Measurements from ENCODE around the gene TUG1.

The TUG1 gene

GRCh38 chr22:31001124-31001770 lies 32.2 kb downstream of the TUG1 start:
- no peak for DNase-seq (ENCODE audit: low spot score)

GRCh38 chr22:31005535-31005934 lies 36.5 kb downstream of the TUG1 start:
- no peak for DNase-seq (ENCODE audit: low spot score)

DNA sequence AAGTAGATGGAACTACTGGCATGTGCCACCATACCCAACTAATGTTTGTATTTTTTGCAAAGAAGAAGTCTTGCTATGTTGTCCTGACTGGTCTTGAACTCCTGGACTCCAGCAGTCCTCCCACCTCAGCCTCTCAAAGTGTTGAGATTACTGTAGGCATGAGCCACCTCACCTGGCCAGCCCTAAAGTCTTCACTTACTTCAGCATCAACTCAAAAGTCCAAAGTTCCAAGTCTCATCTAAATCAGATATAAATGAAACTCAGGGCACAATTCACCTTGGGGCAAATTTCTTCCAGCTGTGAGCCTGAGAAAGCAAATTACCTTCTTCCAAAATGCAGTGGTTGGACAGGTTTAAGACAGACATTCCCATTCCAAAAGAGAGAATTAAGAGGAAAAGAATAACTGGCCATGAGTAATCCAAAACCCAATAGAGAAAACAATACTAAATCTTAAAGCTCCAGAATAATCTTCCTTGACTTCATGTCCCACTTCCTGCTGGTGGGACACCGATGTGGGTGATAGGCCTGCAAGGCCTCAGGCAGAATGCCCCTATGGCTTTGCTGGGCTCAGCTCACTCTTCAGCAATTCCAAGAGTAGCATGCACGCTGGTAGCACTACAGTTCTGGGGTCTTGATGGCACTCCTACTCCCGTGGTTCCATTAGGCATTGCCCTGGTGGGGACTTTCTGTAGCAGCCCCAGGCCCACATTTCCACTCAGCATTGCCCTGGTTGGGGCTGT lies 50.3 kb downstream of the TUG1 start:
- no peak for DNase-seq (ENCODE audit: low spot score)

DNA sequence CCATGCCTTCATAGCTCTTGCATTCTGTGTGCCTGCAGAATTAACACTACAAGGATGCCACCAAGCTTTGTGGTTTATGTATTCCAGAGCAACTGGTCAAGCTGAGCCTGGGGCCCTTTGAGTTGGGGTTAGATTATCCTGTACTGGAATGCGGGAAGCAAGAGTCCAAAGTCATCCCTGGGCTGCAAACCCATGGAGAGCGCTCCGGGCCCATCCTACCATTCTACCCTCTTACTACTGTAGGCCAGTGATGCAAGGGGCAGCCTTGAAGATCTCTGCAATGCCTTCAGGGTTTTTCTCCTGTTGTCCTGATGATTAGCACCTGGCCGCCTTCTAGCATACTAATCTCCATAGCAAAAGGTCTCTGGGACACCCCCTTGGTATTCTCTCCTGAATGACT lies 51.3 kb downstream of the TUG1 start:
- DNase-seq (ENCODE audit: low spot score), result no peak

- DNase-seq (ENCODE audit: low spot score), result no peak
These were observed 53.5 kb downstream of the TUG1 start for GRCh38 chr22:31022516-31022915.
